Neural cell (in vitro differentiated cells): ENCODE results near the gene ADK. TPM values are rescaled to one million over a fixed set of nuclear protein-coding genes. Genes with fewer than 3 reads are reported as not detected.

Source experiments
- H2AFZ ChIP-seq: fragments of 200-600, 300-800 bp; sonication (generic), shearing (Covaris generic); 2 replicates; pipeline ENCODE4 v1.6.0; 2014; ENCODE audit warnings: low read depth, mild to moderate bottlenecking, antibody characterized with exemption, low read length, moderate library complexity
- H3F3A ChIP-seq: fragments of 200-600 bp; shearing (Covaris generic); 2 replicates; pipeline ENCODE4 v1.6.1; 2016; ENCODE audit warnings: mild to moderate bottlenecking, moderate library complexity, mixed read lengths, antibody characterized with exemption, low read length; ENCODE audit not compliant: insufficient read depth, poor library complexity, severe bottlenecking
- H3K27ac ChIP-seq: fragments of 200-600, 300-800 bp; sonication (generic), shearing (Covaris generic); 2 replicates; pipeline ENCODE4 v1.5.1; 2014; ENCODE audit warnings: mild to moderate bottlenecking, low read length, moderate library complexity
- H3K27me3 ChIP-seq: fragments of 300-800, 200-600 bp; sonication (generic), shearing (Covaris generic); 2 replicates; pipeline ENCODE4 v1.6.0; 2014; ENCODE audit warnings: mild to moderate bottlenecking, low read depth, low read length, moderate library complexity; ENCODE audit not compliant: insufficient read depth
- H3K36me3 ChIP-seq: fragments of 300-800, 200-600 bp; sonication (generic), shearing (Covaris generic); 2 replicates; pipeline ENCODE4 v1.5.1; 2014; ENCODE audit warnings: mild to moderate bottlenecking, antibody characterized with exemption, low read length, moderate library complexity; ENCODE audit not compliant: insufficient read depth
- H3K4me2 ChIP-seq: fragments of 300-800, 200-600 bp; sonication (generic), shearing (Covaris generic); 2 replicates; pipeline ENCODE4 v1.6.0; 2014; ENCODE audit warnings: mild to moderate bottlenecking, low read length
- H3K4me3 ChIP-seq: fragments of 300-800, 200-600 bp; sonication (generic), shearing (Covaris generic); 2 replicates; pipeline ENCODE4 v1.5.1; 2014; ENCODE audit warnings: mild to moderate bottlenecking, low read length, moderate library complexity
- H3K79me2 ChIP-seq: fragments of 200-600 bp; shearing (Covaris generic); replicated peaks from 2 replicates; pipeline ENCODE4 v1.6.0; 2014; ENCODE audit warnings: mild to moderate bottlenecking, low read length, moderate library complexity; ENCODE audit not compliant: insufficient read depth
- H3K9ac ChIP-seq: fragments of 300-800, 200-600 bp; sonication (generic), shearing (Covaris generic); 2 replicates; pipeline ENCODE4 v1.6.1; 2016; ENCODE audit warnings: mild to moderate bottlenecking, low read length, mixed read lengths
- H3K9me2 ChIP-seq: fragments of 200-600 bp; shearing (Covaris generic); 2 replicates; pipeline ENCODE4 v1.6.1; 2016; ENCODE audit warnings: mild to moderate bottlenecking, low read length, mixed read lengths; ENCODE audit not compliant: insufficient read depth
- H3K9me3 ChIP-seq: fragments of 200-600, 300-800 bp; sonication (generic), shearing (Covaris generic); 2 replicates; pipeline ENCODE4 v1.6.1; 2016; ENCODE audit warnings: mild to moderate bottlenecking, mixed run types, low read length, moderate library complexity, mixed read lengths
- H4K20me1 ChIP-seq: fragments of 200-600 bp; shearing (Covaris generic); 2 replicates; pipeline ENCODE4 v1.6.1; 2016; ENCODE audit warnings: mild to moderate bottlenecking, mixed run types; ENCODE audit not compliant: insufficient read depth
- CTCF ChIP-seq: fragments of 450-650 bp; IDR thresholded peaks from 2 replicates; pipeline ENCODE4 v1.5.1; 2014; ENCODE audit warnings: antibody characterized with exemption, mild to moderate bottlenecking, moderate library complexity; ENCODE audit not compliant: poor library complexity, severe bottlenecking
- EP300 ChIP-seq: fragments of 450-650 bp; conservative IDR thresholded peaks from 2 replicates; pipeline ENCODE4 v1.6.1; 2014; ENCODE audit warnings: antibody characterized with exemption, mild to moderate bottlenecking, moderate library complexity; ENCODE audit not compliant: poor library complexity, severe bottlenecking
- POLR2AphosphoS5 ChIP-seq: IDR thresholded peaks from 2 replicates; pipeline ENCODE4 v1.6.1; 2012
- RAD21 ChIP-seq: fragments of 450-650 bp; conservative IDR thresholded peaks from 2 replicates; pipeline ENCODE4 v1.6.1; 2014; ENCODE audit warnings: antibody characterized with exemption, mild to moderate bottlenecking, moderate library complexity
- REST ChIP-seq: IDR thresholded peaks from 2 replicates; pipeline ENCODE4 v1.6.1; 2012; ENCODE audit warnings: borderline replicate concordance
- TAF1 ChIP-seq: IDR thresholded peaks from 2 replicates; pipeline ENCODE4 v1.6.1; 2012; ENCODE audit warnings: low read depth
- polyA plus RNA-seq: library from polyadenylated mRNA; depleted of rRNA; stranded (reverse); fragments of >200 nt; gene quantifications from 2 replicates; pipeline ENCODE4 v1.2.3, GENCODE V29; 2014

ADK gene
- polyA plus RNA-seq, 1 donor from 2014 or later, result 19.5 TPM

GRCh38 chr10:74167443-74167842, 16.4 kb downstream of the ADK start:
- no peak overlapping the region for H3K27ac ChIP-seq
- no peak overlapping the region for H3K9ac ChIP-seq
- no peaks in the 10 kb centered on the region for H3F3A ChIP-seq
- H3K79me2 ChIP-seq, result no peaks in the 10 kb centered on the region
- no peaks in the 10 kb centered on the region for H4K20me1 ChIP-seq
- no peak overlapping the region for H3K4me2 ChIP-seq
- no peaks in the 10 kb centered on the region for H3K36me3 ChIP-seq
- H3K27me3 ChIP-seq, result no peaks in the 10 kb centered on the region
- H3K9me3 ChIP-seq, result no peaks in the 10 kb centered on the region
- H3K4me3 ChIP-seq, result no peak overlapping the region
- H2AFZ ChIP-seq, result no peak overlapping the region
- no peaks in the 10 kb centered on the region for H3K9me2 ChIP-seq
- TF ChIP-seq EP300 (no peak), TAF1 (no peak), CTCF (no peak), RAD21 (no peak), POLR2AphosphoS5 (no peak)

GRCh38 chr10:74171625-74172024, 20.6 kb downstream of the ADK start:
- no peak overlapping the region for H2AFZ ChIP-seq
- no peaks in the 10 kb centered on the region for H4K20me1 ChIP-seq
- no peaks in the 10 kb centered on the region for H3K79me2 ChIP-seq

More at GRCh38 chr10:74171625-74172024, 20.6 kb downstream of the ADK start:
- Histone ChIP-seq H3K9me2 (no peaks in the 10 kb centered on the region), H3K36me3 (no peaks in the 10 kb centered on the region), H3K9me3 (no peaks in the 10 kb centered on the region), H3F3A (peaks cover 3% of the 10 kb centered on the region), H3K4me2 (no peak overlapping the region), H3K27ac (no peak overlapping the region), H3K27me3 (no peaks in the 10 kb centered on the region), H3K4me3 (no peak overlapping the region), H3K9ac (no peak overlapping the region)
- TF ChIP-seq REST (no peak), TAF1 (no peak), RAD21 (no peak)
